AG09309 (cell line): Measurements from ENCODE around the gene PDCL3.

Experiments
- DNase-seq: peaks from one replicate; pipeline ENCODE4 v3.0.0-alpha.2; 2010; ENCODE audit warnings: low read depth
- H3K4me3 ChIP-seq: 2 replicates; pipeline ENCODE4 v1.5.1; 2011; ENCODE audit warnings: mild to moderate bottlenecking, low read depth, low read length, moderate library complexity; ENCODE audit not compliant: control insufficient read depth
- CTCF ChIP-seq: IDR thresholded peaks from 2 replicates; pipeline ENCODE4 v1.5.1; 2011; ENCODE audit warnings: mild to moderate bottlenecking, low read depth, low read length, inconsistent platforms; ENCODE audit not compliant: insufficient read depth, control insufficient read depth; ENCODE audit errors: missing control alignments

The PDCL3 gene

GRCh38 chr2:100524331-100524730 lies 38.5 kb upstream of the PDCL3 start:
- TF ChIP-seq CTCF, result no peak
- no peak for DNase-seq
- no peak overlapping the region for H3K4me3 ChIP-seq

GRCh38 chr2:100526868-100527267 lies 35.9 kb upstream of the PDCL3 start:
- no peak for TF ChIP-seq CTCF
- no peak for DNase-seq
- H3K4me3 ChIP-seq, result no peak overlapping the region

GRCh38 chr2:100527440-100528015 lies 35.3 kb upstream of the PDCL3 start:
- no peak for TF ChIP-seq CTCF
- DNase-seq, result no peak
- H3K4me3 ChIP-seq, result no peak overlapping the region

- DNase-seq, result no peak
- no peak for TF ChIP-seq CTCF
- no peak overlapping the region for H3K4me3 ChIP-seq
Observed at GRCh38 chr2:100529176-100529575, 33.6 kb upstream of the PDCL3 start.

GRCh38 chr2:100529900-100530299 lies 32.9 kb upstream of the PDCL3 start:
- no peak for TF ChIP-seq CTCF
- DNase-seq, result no peak
- no peak overlapping the region for H3K4me3 ChIP-seq

- H3K4me3 ChIP-seq, result no peak overlapping the region
- no peak for TF ChIP-seq CTCF
- no peak for DNase-seq
Observed at GRCh38 chr2:100535855-100536254, 26.9 kb upstream of the PDCL3 start.

- no peak for TF ChIP-seq CTCF
- DNase-seq, result no peak
- no peak overlapping the region for H3K4me3 ChIP-seq
Observed at GRCh38 chr2:100537918-100538317, 24.9 kb upstream of the PDCL3 start.
